HL-60 (cell line): ENCODE measurements around the gene MUC6.

Experiments used
- CTCF ChIP-seq: IDR thresholded peaks from one replicate; pipeline ENCODE4 v1.5.1; 2011; ENCODE audit warnings: low read length, control low read depth, inconsistent platforms; ENCODE audit not compliant: insufficient read depth
- GABPA ChIP-seq: IDR thresholded peaks from 2 replicates; pipeline ENCODE4 v1.6.1; 2012; ENCODE audit warnings: low read depth
- POLR2AphosphoS5 ChIP-seq: IDR thresholded peaks from 2 replicates; pipeline ENCODE4 v1.6.1; 2012; ENCODE audit warnings: low read depth
- REST ChIP-seq: IDR thresholded peaks from 2 replicates; pipeline ENCODE4 v1.6.1; 2012; ENCODE audit warnings: low read depth; ENCODE audit not compliant: insufficient replicate concordance
- SPI1 ChIP-seq: IDR thresholded peaks from 2 replicates; pipeline ENCODE4 v1.6.1; 2012; ENCODE audit warnings: low read depth, mild to moderate bottlenecking, borderline replicate concordance

DNA sequence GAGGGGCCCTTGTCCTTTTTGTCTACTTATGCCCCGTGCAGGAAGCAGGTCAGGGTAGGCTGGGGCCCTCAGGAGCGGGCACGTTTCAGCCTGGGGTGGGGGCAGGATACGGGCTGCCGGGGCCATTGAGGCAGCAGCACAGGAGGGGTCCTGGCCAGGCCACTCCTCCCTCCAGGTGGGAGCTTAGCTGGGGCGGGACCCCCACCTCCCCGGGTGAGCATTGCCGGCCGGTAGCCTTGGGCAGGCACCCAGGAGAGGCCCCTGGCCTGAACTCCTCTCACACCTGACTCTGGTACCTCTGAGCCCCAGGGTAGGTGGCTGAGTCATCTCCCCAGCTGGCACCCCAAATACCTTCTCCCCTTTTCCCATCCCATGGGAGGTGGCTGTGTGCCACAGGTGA is 5.0 kb upstream of the MUC6 start:
- TF ChIP-seq CTCF = no peak
- TF ChIP-seq REST = no peak
- no peak for TF ChIP-seq GABPA
- no peak for TF ChIP-seq POLR2AphosphoS5
- TF ChIP-seq SPI1 = no peak
